CD4-positive, CD25-positive, alpha-beta regulatory T cell (primary cell): ENCODE measurements around the gene AKAP7. TPM values are rescaled to one million over a fixed set of nuclear protein-coding genes. Genes with fewer than 3 reads are reported as not detected.
"Not testable (repeated sequence)": the region's sequence is repeated elsewhere in the genome, so short reads cannot be mapped to it uniquely, and the experiment has no call there.

Experiments
- ATAC-seq, 2 donors: fragments of 150-1000 bp; cut with Tn5 transposase; one replicate each; pipeline ENCODE4 v1.10.0; 2021; ENCODE audit warnings: low read depth in 2 of 2, moderate number of reproducible peaks in 2 of 2, moderate library complexity in 1 of 2
- DNase-seq, 3 donors: peaks; one replicate each; pipeline versions ENCODE4 v3.0.0 to v3.0.0-alpha.2; 2012 to 2022; ENCODE audit warnings: mixed read lengths in 1 of 3
- H3K27ac ChIP-seq: one replicate; pipeline ENCODE4 v1.7.0; 2013; ENCODE audit warnings: mild to moderate bottlenecking, low read length; ENCODE audit not compliant: insufficient read depth, poor library complexity, severe bottlenecking
- H3K27me3 ChIP-seq: one replicate; pipeline ENCODE4 v1.7.0; 2013; ENCODE audit warnings: low read length; ENCODE audit not compliant: control insufficient read depth, insufficient read depth
- H3K36me3 ChIP-seq: one replicate; pipeline ENCODE4 v1.7.0; 2013; ENCODE audit warnings: mild to moderate bottlenecking, low read length, moderate library complexity; ENCODE audit not compliant: control insufficient read depth, insufficient read depth
- H3K4me1 ChIP-seq: 2 replicates; pipeline ENCODE4 v1.7.0; 2013; ENCODE audit warnings: mild to moderate bottlenecking, low read length; ENCODE audit not compliant: insufficient read depth, control insufficient read depth, poor library complexity, severe bottlenecking
- H3K4me3 ChIP-seq: one replicate; pipeline ENCODE4 v1.7.0; 2013; ENCODE audit warnings: low read depth, mild to moderate bottlenecking, low read length, moderate library complexity
- H3K9me3 ChIP-seq, 2 experiments: 1 replicate in 1 of 2; 2 replicates in 1 of 2; pipeline ENCODE4 v1.7.0; 2013; ENCODE audit warnings: low read length in 2 of 2, mild to moderate bottlenecking in 1 of 2, moderate library complexity in 1 of 2; ENCODE audit not compliant: control insufficient read depth in 2 of 2
- H3K27ac Mint-ChIP-seq, 3 donors: one replicate each; pipeline ENCODE4 v1.8.0; 2020 to 2022; ENCODE audit warnings: mild to moderate bottlenecking in 3 of 3, mixed read lengths in 3 of 3, moderate library complexity in 2 of 3
- H3K27me3 Mint-ChIP-seq: one replicate; pipeline ENCODE4 v1.8.0; 2022; ENCODE audit warnings: mild to moderate bottlenecking, mixed read lengths
- H3K36me3 Mint-ChIP-seq: one replicate; pipeline ENCODE4 v1.8.0; 2020; ENCODE audit warnings: mixed read lengths
- H3K4me1 Mint-ChIP-seq, 4 donors: one replicate each; pipeline ENCODE4 v1.8.0; 2020 to 2022; ENCODE audit warnings: mixed read lengths in 4 of 4, mild to moderate bottlenecking in 1 of 4
- H3K4me3 Mint-ChIP-seq, 4 donors: one replicate each; pipeline ENCODE4 v1.8.0; 2020 to 2022; ENCODE audit warnings: mild to moderate bottlenecking in 4 of 4, mixed read lengths in 4 of 4, moderate library complexity in 3 of 4
- H3K9me3 Mint-ChIP-seq, 7 donors: one replicate each; pipeline ENCODE4 v1.8.0; 2020 to 2022; ENCODE audit warnings: mixed read lengths in 7 of 7, mild to moderate bottlenecking in 3 of 7, moderate library complexity in 2 of 7
- polyA plus RNA-seq, 4 donors: library from polyadenylated mRNA; unstranded; fragments of 300-500 nt; fragmentation: Illumina TruSeq; gene quantifications; one replicate each; pipeline ENCODE4 v1.2.3, GENCODE V29; 2021
- total RNA-seq: library from RNA; stranded (reverse); gene quantifications from one replicate; pipeline ENCODE4 v1.2.3, GENCODE V29; 2022

Gene AKAP7
- total and polyA plus RNA-seq, 5 donors from 2014 or later, result 3.0 to 20.6 (median 10.5) TPM

DNA sequence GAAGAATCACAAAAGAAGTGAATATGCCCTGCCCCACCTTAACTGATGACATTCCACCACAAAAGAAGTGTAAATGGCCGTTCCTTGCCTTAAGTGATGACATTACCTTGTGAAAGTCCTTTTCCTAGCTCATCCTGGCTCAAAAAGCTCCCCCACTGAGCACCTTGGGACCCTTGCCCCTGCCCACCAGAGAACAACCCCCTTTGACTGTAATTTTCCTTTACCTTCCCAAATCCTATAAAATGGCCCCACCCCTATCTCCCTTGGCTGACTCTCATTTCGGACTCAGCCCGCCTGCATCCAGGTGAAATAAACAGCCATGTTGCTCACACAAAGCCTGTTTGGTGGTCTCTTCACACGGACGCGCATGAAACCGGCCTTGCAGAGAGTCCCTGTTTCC, 165.6 kb downstream of the AKAP7 start:
- H3K4me3 ChIP-seq, DNase-seq, H3K27me3 Mint-ChIP-seq, H3K36me3 ChIP-seq, H3K27ac ChIP-seq, H3K4me1 ChIP-seq, ATAC-seq, H3K9me3 Mint-ChIP-seq, H3K27me3 ChIP-seq, H3K4me3 Mint-ChIP-seq, H3K9me3 ChIP-seq: not testable (repeated sequence)
- Mint-ChIP-seq H3K36me3 (peaks cover 23% of the 10 kb centered on the region), H3K4me1 (peaks cover 6 to 41% (median 17%) of the 10 kb centered on the region in 4 donors), H3K27ac (peak overlapping the region in 2 of 3 donors; percentile 44 to 80)

DNA sequence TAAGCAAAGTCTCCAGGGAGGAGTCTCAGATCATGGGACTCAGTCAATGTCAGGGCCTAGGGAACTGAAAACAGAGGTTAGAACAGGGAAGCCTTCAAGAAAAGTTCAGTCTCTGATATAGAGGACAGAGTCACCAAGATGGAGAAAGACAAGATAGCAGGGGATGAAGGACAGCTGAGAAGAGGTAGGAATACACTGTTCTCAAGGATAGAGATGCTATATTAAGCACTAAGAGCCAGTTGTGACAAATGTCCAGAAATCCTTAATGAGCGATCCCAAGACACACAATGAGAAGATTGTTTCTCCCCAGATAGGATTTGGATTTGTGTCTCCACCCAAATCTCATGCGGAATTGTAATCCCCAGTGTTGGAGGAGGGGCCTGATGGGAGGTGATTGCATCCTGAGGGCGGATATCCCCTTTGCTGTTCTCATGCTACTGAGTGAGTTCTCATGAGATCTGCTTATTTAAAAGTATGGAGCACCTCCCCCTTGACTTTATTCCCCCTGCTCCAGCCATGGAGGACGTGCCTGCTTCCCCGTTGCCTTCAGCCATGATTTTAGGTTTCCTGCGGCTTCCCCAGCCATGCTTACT, 168.2 kb downstream of the AKAP7 start:
- no peaks in the 10 kb centered on the region for H3K27me3 Mint-ChIP-seq
- peaks cover 19% of the 10 kb centered on the region for H3K36me3 Mint-ChIP-seq
- H3K9me3 ChIP-seq, result no peaks in the 10 kb centered on the region
- H3K4me1 Mint-ChIP-seq, result peaks cover 6 to 30% (median 15%) of the 10 kb centered on the region in 4 donors
- no peaks in the 10 kb centered on the region for H3K27me3 ChIP-seq
- peak overlapping the region in 2 of 3 donors; percentile 47 to 83 for H3K27ac Mint-ChIP-seq
- ATAC-seq, result no peak
- no peak for DNase-seq
- H3K9me3 Mint-ChIP-seq, result no peaks in the 10 kb centered on the region
- H3K4me1 ChIP-seq, result no peaks in the 10 kb centered on the region
- no peaks in the 10 kb centered on the region for H3K36me3 ChIP-seq
- no peak overlapping the region for H3K27ac ChIP-seq
- no peak overlapping the region for H3K4me3 Mint-ChIP-seq
- H3K4me3 ChIP-seq, result no peak overlapping the region

DNA sequence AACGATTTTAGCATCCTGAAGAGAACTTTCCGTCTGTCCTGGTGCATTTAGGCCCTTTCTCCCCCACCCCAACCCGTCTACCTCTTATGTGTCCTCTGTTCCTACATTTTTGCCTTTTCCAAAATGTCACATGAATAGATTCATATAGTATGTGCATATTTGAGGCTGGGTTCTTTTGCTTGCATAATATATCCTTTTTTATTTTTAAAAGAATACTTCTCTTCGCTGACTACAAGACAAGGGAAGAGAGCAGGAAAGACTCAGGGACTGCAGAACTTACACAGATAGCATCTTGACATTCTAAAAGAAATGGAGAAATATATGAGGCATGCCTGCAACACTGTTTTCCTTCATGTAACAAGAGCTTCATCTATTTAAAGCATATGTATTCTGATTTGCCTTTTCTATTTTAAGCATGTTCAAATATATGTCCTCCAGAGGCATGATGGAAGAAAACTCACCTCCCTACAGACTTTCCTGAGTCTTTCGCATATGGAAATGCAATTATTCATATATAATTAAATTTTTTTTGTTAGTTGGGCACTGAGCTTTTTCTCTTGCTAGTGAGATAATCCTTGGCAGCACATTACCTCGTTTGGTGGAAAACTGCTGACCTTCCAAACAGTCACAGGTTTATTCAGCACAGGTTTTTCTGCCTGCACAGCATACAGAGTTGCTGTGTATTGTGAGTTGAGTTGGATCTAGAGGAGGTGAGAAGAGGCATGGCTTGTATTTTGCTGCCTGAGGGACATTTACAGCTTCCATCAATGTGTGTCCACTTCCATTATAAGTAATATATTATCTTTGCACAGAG, 170.0 kb downstream of the AKAP7 start:
- no peaks in the 10 kb centered on the region for H3K27me3 ChIP-seq
- H3K9me3 Mint-ChIP-seq, result peaks cover 0 to 10% (median 2%) of the 10 kb centered on the region in 7 donors
- no peak overlapping the region for H3K4me3 Mint-ChIP-seq
- H3K4me1 Mint-ChIP-seq, result peaks cover 8 to 25% (median 17%) of the 10 kb centered on the region in 4 donors
- peaks cover 25% of the 10 kb centered on the region for H3K36me3 Mint-ChIP-seq
- peaks cover 0 to 4% of the 10 kb centered on the region in 2 experiments for H3K9me3 ChIP-seq
- H3K36me3 ChIP-seq, result no peaks in the 10 kb centered on the region
- H3K4me1 ChIP-seq, result no peaks in the 10 kb centered on the region
- ATAC-seq (no peak), DNase-seq (no peak)
- H3K27ac Mint-ChIP-seq, result no peak overlapping the region
- no peak overlapping the region for H3K4me3 ChIP-seq
- no peaks in the 10 kb centered on the region for H3K27me3 Mint-ChIP-seq
- no peak overlapping the region for H3K27ac ChIP-seq

DNA sequence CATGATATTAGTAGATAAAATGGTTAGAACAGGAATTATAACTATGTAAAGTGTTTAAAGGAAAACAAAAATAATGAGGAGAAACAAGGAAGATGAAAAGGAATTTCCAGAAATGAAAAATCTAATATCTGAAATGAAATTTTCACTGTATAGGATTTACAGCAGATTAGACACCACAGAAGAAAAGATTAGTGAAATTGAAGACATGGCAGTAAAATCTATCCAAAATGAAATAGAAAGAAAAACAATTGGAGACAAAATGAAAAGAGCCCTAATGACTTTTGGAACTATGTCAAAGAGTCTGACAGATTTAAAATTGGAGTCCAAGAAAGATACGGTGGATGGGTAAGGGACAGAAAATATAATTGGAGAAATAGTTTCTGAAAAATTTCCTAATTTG, 174.2 kb downstream of the AKAP7 start:
- ATAC-seq (no peak), DNase-seq (no peak)
- Histone ChIP-seq H3K36me3 (no peaks in the 10 kb centered on the region), H3K4me3 (no peak overlapping the region), H3K27ac (no peak overlapping the region), H3K27me3 (no peaks in the 10 kb centered on the region), H3K4me1 (no peaks in the 10 kb centered on the region), H3K9me3 (peaks cover 0 to 4% of the 10 kb centered on the region in 2 experiments)
- peaks cover 2 to 23% (median 4%) of the 10 kb centered on the region in 4 donors for H3K4me1 Mint-ChIP-seq
- no peaks in the 10 kb centered on the region for H3K27me3 Mint-ChIP-seq
- H3K36me3 Mint-ChIP-seq, result peaks cover 10% of the 10 kb centered on the region
- H3K27ac Mint-ChIP-seq, result no peak overlapping the region
- peaks cover 0 to 11% (median 2%) of the 10 kb centered on the region in 7 donors for H3K9me3 Mint-ChIP-seq
- H3K4me3 Mint-ChIP-seq, result no peak overlapping the region

DNA sequence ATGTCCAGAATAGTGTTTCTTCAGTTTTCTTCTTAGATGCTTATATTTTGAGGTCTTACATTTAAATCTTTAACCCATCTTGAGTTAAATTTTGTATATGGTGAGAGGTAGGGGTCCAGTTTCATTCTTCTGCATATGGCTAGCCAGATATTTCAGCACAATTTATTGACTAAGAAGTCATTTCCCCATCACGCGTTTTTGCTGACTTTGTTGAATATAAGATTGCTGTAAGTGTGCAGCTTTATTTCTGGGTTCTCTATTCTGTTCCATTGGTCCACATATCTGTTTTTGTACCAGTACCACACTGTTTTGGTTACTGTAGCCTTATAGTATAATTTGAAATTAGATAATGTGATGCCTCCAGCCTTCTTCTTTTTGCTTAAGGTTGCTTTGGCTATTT, 179.6 kb downstream of the AKAP7 start:
- no peaks in the 10 kb centered on the region for H3K36me3 ChIP-seq
- no peak overlapping the region for H3K27ac Mint-ChIP-seq
- peaks cover 24% of the 10 kb centered on the region for H3K36me3 Mint-ChIP-seq
- H3K27me3 ChIP-seq, result no peaks in the 10 kb centered on the region
- no peak overlapping the region for H3K4me3 Mint-ChIP-seq
- DNase-seq (no peak), ATAC-seq (no peak)
- H3K4me1 ChIP-seq, result no peaks in the 10 kb centered on the region
- no peak overlapping the region for H3K4me3 ChIP-seq
- peaks cover 0 to 28% (median 5%) of the 10 kb centered on the region in 7 donors for H3K9me3 Mint-ChIP-seq
- H3K9me3 ChIP-seq, result no peaks in the 10 kb centered on the region
- no peak overlapping the region for H3K27ac ChIP-seq
- H3K27me3 Mint-ChIP-seq, result no peaks in the 10 kb centered on the region
- H3K4me1 Mint-ChIP-seq, result peaks cover 0 to 24% (median 7%) of the 10 kb centered on the region in 4 donors

DNA sequence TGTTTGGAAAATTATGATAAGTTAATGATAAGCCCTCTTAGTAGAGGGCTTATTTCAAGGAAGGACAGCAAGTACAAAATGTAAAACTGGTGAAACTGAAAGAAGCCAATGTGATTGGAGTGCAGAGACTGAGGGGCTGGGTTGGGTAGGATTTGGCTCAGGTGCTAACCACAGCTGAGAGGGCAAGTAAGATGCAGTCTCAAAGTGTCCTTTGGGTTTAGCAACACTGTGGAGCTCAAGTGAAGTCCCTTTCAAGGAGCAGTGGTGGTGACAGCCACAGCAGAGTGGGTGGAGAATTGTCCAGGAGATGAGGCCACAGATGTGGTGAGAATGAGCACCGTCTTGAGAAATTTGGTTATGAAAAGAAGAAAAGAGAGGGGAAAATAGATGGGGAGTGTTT, 181.4 kb downstream of the AKAP7 start:
- peaks cover 0 to 14% (median 5%) of the 10 kb centered on the region in 4 donors for H3K4me1 Mint-ChIP-seq
- peak overlapping the region in 2 of 3 donors; percentile 43 to 50 for H3K27ac Mint-ChIP-seq
- H3K4me3 Mint-ChIP-seq, result no peak overlapping the region
- no peaks in the 10 kb centered on the region for H3K4me1 ChIP-seq
- H3K27me3 ChIP-seq, result no peaks in the 10 kb centered on the region
- no peaks in the 10 kb centered on the region for H3K9me3 ChIP-seq
- H3K27ac ChIP-seq, result no peak overlapping the region
- no peak for ATAC-seq
- H3K9me3 Mint-ChIP-seq, result peaks cover 0 to 24% (median 5%) of the 10 kb centered on the region in 7 donors
- no peaks in the 10 kb centered on the region for H3K27me3 Mint-ChIP-seq
- no peaks in the 10 kb centered on the region for H3K36me3 ChIP-seq
- H3K36me3 Mint-ChIP-seq, result peaks cover 28% of the 10 kb centered on the region
- DNase-seq, result no peak
- H3K4me3 ChIP-seq, result no peak overlapping the region

DNA sequence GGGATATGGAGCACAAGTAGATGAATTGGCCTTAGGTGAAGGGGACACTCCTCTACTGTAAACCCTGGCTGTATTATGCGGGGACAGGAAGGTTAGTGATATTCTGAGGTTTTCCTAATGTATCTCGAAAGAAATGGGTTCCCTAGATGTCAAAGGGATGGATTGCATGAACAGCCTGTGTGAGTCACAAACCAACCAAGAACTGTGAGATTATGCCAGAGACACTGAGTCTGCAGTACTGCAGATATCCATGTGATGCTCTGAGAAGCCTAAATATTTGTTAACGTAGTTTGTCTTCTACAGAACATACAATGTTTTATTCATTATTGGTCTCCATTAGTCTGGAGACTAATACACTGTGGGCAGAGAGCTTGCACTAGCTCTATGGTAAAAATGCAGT, 182.2 kb downstream of the AKAP7 start:
- no peak for ATAC-seq
- peaks cover 28% of the 10 kb centered on the region for H3K36me3 Mint-ChIP-seq

More for the DNA sequence above, 182.2 kb downstream of the AKAP7 start:
- H3K27me3 Mint-ChIP-seq, result no peaks in the 10 kb centered on the region
- Histone ChIP-seq H3K36me3 (no peaks in the 10 kb centered on the region), H3K9me3 (no peaks in the 10 kb centered on the region), H3K4me3 (no peak overlapping the region), H3K4me1 (no peaks in the 10 kb centered on the region), H3K27ac (no peak overlapping the region), H3K27me3 (no peaks in the 10 kb centered on the region)
- no peak overlapping the region for H3K4me3 Mint-ChIP-seq
- H3K27ac Mint-ChIP-seq, result no peak overlapping the region
- DNase-seq, result no peak
- peaks cover 2 to 11% (median 6%) of the 10 kb centered on the region in 4 donors for H3K4me1 Mint-ChIP-seq
- H3K9me3 Mint-ChIP-seq, result peaks cover 0 to 24% (median 5%) of the 10 kb centered on the region in 7 donors
